ENCODE data around the gene NCR2.

GRCh38 chr6:41371461-41371991 lies 36.1 kb downstream of the NCR2 start:
- TF ChIP-seq POLR2AphosphoS5 (IDR thresholded peaks at IDR 0.05) (peak in 1 of 3 donors; percentile 25), POLR2A (IDR thresholded peaks at IDR 0.05) (no peak), CTCF (IDR thresholded peaks at IDR 0.05) (peak in 5 of 7 experiments; percentile 21 to 42 (median 37)), EP300 (IDR thresholded peaks at IDR 0.05) (no peak)

All from stomach (tissue), 4 donors.